GM19240 (cell line): Measurements from ENCODE around the gene PTTG1.

Source experiments
- DNase-seq: peaks from one replicate; pipeline ENCODE4 v3.0.0; 2011; ENCODE audit warnings: low spot score; ENCODE audit not compliant: insufficient read length

The PTTG1 gene

DNA sequence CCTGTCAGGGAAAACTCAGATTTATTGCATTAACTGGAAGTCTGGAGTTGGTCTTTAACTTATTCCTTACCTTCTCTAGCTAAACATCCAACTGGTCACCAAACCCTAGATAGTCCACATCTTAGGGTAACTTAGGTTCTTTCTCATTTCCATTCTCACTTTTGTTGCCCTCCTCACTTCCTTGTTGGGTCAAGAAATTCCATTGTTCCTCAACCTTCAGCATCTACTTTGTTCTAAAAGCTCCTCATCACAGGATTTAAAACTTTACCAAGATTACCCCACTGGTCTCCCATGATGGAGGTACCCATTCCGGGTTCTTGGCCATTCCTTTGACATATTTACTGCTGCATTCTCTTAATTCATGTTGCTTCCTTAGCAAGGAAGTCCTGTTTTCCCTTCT, 32.1 kb downstream of the PTTG1 start:
- no peak for DNase-seq

DNA sequence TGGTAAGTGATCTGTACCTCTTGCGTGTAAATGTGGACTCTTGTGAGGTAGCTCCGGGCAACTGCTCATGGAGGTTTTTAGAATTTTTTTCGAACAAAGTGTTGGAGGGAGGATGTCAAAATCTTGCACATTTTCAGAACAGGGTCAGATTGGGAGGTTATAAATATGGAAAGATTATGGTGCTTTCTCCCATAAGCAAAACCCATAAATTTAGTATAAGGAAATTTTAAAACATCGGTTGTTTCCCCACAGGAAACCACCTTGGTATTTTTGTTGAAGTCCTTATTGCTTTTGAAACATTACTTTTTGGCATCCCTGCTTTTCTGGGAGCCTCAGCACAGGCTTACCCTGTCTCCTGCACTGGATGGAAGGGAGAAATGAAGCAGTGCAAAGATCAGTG, 33.9 kb downstream of the PTTG1 start:
- DNase-seq: no peak

DNA sequence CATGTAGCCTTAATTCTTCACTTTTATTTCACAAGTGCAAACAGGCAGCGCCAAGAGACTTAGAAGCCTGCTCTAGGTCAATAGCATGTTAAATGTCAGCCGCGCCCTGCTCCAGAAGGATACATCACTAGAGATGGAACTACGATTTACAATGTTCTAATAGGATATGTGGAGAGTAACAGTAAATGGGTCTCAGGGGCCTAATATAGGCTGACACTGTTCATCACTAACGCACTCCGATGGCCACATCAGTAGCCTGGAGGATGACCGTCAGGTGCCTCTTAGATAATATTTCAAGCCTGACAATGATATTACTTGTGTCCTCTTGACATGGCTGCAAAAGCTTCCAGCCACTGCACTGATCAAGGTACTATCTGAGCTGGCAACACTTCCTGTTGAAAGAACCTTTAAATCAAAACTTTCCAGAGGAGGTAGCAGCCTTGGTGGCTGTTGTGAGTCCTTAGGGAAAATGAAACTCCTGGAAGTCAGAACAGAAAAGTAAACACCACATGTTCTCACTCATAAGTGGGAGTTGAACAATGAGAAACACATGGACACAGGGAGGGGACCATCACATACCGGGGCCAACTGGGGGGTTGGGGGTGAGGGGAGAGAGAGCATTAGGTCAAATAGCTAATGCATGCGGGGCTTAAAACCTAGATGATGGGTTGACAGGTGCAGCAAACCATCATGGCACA, 35.0 kb downstream of the PTTG1 start:
- DNase-seq: no peak

DNA sequence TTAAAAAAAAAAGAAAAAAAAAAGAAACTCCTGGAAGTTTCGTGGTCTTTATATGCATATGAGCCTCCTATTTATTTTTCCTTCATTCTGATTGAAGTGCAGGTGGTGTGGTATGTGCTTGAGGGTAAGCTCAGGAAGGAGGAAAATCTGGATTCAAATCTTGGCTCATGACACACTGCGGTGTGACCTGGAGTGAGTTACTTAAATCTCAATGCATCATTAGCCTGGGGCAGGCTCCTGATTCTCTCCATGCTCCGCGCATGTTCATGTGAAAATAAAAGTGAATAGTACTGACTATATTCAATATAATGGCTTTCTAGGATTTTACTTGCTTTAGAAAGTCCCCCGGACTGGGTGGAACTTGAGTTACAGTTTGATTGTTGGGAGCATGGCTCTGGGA, 35.6 kb downstream of the PTTG1 start:
- DNase-seq: no peak

DNA sequence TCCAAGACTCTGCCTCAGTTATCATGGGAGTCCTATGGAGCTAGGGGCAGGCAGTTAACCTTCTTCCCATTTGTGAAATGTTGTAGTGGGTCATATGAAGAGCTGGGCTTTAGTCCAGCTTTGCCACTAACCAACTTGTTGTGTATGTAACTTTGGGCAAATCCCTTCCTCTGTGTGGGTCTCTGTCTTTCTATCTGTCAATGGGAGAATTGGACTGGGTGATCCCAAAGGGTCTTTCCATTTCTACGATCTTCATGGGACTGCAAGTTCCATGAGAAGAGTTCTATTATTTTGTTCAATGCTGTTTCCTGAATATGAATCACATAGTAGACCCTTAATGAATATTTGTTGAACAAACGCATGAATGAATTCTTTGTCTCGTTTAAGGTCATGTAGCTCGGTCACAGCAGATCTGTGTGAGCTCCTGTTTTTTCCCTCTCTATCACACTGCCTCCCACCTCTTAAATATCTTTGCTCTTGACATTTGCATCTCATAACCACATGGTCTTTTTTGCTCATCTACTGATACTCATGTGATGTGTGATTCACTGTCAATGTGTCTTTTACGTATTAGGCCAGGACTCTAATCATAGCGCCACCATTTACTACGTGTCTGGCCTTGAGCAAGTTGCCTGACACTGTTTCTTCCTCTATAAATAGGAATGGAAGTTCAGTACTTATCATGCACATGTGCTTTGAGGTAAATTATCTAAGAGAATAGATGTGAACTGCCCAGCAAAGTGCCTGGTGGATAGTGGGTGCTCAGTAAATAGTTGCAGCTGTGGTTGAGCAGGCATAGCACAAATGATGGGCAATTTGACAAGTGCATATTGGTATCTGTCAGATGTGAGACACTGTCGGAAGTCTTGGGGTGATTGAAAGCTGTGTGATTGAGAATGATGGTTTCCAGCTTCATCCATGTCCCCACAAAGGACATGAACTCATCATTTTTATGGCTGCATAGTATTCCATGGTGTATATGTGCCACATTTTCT, 37.4 kb downstream of the PTTG1 start:
- DNase-seq: no peak

DNA sequence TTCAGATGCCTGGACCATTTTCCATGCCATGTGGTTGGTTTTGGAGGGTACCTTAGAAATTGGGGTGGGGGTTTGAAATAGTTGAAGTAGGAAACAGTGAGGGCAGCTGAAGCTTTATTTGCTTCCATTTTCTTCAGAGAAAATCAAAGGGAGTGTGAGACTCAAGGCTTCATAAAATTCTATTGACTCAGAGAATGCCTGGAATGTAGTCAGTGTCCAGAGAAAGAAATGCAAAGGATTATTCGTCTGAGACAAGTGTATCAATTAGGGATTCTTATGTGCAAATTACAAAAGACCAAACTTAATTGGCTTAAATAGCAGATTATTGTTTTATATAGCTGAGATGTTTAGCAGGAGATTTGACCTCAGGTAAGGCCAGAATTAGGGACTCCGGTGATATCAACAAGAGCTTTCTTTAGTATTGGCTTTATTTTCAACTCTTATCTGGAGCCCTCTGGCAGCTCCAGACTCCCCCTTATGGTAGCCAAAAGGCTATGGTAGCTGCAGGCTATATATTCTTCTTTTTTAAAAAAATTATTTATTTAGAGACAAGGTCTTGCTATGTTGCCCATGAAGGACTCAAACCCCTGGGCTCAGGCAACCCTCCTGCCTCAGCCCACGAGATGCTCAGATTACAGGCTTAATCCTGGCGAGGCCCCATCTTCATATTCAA, 38.9 kb downstream of the PTTG1 start:
- no peak for DNase-seq

DNA sequence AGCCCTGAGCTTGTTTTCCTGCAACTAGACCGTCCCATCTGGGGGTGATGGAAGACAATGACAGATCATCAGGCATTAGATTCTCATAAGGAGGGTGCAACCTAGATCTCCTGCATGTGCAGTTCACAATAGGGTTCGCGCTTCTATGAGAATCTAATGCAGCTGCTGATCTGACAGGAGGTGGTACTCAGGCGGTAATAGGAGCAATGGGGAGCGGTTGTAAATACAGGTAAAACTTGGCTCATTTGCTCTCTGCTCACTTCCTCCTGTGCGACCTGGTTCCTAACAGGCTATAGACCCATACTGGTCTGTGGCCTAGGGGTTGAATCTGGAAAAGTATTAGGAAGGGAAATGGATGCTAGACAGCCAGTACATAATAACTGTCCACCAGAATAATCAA, 39.7 kb downstream of the PTTG1 start:
- DNase-seq: no peak

DNA sequence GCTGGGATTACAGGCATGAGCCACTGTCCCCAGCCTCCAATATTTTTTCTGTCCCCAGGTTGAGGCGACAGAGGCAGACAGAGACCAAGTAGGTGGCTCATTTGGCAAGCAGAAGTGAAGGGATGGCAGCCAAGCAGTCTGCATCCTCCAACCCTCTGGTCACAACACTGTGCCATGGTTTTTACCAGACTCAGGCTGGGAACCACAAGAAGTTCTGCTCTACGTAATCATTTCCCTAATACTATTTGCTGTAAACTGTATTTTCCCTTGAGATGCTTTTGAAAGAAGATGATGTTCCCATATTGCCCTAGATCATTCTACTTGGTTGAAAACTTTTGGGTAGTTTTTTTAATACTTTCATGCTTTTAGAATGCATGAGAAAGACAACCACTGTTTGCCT, 40.5 kb downstream of the PTTG1 start:
- no peak for DNase-seq

DNA sequence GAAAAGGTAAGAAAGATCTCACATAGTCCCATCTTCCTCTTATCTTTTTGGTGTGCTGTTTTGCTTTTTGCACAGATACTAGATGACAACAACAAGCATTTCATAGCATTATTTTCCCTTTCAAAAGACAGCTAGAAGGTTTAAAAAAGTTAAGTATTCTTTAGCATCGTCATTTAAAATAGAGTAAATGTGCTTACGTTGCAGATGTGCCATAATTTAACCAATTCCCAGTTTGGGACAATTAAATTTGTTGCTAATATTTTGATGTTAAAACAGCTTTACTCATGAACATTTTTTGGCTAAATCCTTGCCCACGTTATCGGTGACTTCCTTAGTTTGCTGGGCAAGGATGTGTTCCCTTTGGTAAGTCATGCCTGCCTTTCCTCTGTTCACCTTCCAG, 41.6 kb downstream of the PTTG1 start:
- no peak for DNase-seq

DNA sequence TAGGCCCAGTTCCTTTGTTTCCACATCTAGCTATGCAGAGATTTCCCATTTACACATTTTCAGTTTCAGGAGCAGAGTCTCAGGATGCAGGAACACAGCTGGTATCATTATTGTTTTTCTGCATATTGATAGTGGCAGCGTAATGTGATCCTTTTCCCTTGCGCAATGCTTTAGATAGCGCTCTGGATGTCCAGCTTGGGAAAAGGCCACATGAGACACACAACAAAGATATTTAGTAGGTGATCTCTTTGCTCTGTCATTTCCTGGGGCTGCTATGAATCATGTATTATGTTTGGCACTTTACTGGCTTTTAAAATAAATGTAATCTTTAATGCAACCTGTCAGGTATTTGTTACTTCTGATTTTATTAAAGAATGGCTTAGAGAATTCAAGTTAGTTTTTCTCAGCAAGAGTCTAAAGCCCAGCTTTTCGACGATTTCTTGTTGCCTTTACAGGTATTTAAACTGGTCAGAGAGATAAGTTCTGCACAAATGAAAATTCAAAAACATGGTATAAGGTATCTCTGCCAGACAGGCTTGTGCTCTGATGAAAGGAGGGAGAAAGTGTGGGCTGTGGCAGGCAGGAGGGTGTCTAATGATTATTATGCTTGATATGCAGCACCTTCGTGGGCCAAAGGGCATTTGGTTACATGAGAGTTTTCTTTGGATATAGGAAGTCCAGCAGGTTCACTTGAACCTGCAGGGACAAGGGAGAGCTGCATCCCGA, 42.2 kb downstream of the PTTG1 start:
- no peak for DNase-seq

DNA sequence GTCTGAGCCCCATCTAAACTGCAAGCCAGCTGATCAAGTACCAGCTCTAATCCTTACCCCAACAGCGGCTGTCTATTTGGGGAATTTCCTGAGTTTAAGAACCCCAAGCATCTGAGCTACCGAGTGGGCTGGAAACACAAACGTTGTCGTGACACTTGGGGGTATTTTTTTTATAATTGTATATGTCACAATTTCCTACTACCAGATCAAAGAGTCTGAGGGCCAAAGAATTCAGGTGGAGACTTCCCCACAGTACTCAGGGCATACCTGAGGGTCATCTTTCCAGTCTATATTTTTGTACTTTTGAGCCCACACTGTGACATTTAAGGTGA, 42.8 kb downstream of the PTTG1 start:
- no peak for DNase-seq

DNA sequence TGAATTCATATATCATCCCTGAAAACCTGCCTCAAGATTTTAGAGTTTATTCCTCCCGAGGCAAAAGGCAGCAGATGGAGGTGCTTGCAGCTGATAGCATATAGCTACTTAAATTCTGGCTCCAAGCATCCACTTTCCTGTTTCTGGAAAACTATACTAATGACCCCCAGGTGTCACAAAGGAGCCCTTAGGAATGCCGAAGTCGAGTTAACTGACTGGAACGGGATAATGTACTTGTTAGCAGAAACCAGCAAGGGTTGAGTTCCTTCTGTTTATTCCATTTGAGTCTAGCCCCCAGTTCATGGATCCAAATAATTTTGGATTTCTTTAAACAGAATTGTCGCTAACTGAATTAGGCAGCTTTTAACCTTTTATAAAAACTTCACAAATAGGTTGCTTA, 44.5 kb downstream of the PTTG1 start:
- DNase-seq: no peak

DNA sequence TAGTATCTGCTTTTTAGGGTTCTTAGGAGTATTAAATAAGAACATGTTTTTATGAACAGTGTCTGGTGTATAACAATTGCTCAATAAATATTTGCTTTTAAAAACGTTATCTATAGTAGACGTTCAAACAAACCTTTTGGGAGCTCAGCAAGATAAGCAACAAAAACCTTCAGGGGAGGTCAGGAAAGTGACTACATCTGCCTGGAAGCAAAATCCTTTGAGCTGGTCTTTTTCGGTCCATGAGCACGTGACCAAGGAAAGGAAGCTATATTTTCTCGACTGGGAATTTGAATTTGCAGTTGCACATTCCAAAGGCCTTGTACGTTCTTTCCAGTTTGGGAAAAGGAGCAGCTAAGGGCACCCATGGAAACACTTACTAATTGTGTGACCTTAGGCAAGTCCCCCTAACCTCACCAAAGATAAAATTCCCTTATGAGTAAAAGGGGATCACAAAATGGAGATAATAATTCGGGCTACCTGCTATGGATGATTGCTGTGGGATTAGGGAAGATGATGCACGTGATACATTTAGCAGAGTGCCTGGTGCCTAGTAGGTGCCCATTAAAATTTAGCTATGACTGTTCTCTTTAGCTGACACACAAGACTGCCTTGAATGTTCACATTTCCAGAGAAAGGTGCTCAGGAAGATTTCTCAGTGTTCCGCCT, 45.4 kb downstream of the PTTG1 start:
- no peak for DNase-seq

DNA sequence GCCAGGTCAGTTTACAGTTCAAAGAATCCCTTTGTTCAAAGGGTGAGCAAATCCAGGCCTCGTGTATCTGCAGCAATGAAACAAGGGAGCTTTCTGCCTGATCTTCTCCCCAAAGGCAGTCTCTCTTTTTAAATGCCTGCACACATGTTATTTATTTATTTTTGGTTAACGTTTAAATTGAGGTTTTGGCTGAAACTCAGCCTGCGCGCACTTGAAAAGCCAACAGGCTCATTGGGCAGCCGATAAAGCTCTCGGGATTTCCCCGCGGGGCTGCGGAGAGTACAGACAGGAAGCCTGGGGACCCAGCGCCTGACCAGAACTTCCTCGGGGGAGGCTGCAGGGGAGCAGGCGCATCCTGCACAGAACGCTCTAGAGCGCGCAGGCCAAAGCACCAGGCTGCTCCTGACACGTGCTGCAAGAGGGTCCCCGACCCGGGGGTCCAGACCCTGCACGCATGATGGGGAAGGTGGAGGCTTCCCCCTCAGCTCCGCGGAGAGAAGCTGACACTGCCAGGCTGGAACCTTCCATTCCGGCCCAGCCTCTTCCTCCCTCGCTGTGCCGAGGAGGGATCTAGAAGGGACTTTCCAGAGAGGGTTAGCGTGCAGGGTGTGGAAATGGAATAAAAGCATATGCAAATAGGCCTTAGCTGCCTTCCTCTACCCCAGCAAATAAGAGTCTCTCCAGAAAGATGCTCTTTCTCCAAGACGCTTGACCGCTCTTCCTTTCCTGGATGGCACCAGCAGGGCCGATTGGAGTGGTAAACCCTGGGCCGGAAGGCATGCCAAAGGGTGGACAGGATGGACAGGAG, 46.1 kb downstream of the PTTG1 start:
- DNase-seq: peak; percentile 50

DNA sequence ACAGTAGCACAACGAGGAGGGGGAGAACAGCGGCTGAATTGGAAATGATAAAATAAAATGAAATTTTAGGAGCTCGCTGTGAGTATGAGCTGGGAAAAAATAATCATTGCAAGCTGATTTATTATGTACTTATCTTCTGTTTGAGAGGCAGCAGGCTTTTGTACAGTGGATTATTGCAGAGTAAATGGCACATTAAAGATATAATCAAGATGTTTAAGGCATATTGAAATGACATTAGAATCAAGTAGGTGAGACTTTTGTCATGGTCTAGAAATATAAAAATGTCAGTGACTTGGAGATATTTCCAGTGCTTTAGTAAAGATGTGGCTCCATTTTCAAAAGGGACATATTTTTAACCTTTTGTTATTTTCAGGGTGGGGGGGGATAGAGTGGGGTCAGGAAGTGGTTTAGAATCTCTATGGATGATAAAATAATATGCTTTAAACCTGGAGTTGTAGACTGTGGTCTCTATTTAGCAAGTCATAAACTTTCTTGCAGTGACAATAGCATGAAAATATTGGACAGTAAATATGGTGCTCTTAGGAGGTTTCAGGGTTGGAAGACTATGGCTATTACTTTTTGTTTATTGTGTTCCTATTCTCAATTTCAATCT, 46.8 kb downstream of the PTTG1 start:
- no peak for DNase-seq

DNA sequence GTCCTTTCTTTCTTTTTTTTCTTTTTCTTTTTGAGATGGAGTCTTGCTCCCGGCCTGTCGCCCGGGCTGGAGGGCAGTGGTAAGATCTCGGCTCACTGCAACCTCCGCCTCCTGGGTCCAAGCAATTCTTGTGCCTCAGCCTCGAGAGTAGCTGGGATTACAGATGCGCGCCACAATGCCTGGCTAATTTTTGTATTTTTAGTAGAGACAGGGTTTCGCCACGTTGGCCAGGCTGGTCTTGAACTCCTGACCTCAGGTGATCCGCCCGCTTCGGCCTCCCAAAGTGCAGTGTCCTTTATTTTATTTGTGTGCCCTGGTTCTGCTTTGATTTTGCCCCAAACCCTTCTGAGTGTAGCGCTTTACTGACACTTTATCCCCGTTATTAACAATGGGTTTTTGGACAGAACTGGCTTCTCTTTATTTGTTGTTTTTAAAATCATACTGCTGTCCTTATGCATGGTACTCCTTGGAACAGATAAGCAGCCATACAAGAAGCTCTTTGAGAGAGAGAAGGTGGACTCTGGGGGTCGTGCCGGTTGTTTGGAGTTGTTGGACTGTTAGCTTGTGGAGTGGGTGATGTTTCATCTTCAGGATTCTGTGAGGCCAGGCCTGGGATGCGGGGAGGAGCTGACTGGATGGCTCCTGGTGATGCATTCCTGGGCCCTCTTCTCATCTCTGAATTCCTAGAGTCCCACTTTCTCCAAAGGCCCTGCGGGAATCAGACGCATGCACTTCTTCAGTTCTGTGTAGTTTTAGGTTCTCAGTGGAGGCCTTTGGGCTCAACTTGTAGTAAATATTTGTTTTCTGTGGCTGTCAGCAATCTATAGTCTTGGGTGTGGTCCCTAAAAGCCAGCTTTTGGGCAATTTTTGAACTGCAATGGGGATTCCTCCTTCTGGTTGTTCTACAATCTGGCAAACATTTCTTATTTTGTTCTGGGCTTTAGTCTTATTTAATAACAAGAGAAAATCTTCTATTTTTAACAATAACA, 47.8 kb downstream of the PTTG1 start:
- DNase-seq: no peak

DNA sequence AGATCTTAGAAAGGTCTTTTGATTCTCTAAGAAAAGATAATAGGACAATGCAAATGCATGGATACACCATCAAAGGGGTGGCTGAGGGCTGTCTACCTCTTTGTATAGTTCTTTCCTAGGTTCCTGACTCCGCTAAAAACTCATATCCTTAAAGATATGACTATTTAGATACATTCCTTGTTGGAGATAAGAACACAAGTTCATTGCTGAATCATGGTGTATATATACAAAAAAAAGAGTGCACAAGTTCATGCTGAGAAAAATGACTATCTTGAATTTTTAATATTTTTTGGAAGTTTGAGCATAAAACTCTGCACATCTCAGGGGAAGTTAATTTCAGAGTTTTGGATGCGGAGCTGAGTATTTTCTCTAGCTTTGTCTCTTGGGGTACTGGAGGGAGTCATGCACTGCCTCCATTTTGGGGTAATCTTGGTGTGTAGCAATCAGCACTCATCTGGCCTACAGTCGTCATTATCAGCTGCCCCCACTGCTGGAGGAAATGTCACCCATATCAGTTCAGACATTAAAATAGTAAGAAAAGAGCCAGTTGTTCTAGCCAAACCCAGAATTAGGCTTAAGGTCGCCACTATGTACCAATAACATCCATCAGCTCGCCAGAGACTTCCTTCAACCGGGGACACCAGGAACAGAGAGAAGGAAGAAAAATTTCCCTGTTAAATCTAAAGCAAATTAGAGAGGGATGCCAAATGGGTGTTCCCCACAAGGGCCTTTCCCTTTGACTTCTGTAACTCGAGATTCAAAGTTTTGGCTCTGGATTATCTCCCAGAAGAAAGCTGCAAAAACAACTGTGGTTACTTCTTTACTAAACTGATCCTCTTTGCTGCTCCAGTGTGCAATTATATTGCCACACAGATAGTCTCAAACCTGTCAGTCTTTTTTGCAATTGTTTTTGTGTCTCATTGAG, 49.0 kb downstream of the PTTG1 start:
- DNase-seq: no peak

DNA sequence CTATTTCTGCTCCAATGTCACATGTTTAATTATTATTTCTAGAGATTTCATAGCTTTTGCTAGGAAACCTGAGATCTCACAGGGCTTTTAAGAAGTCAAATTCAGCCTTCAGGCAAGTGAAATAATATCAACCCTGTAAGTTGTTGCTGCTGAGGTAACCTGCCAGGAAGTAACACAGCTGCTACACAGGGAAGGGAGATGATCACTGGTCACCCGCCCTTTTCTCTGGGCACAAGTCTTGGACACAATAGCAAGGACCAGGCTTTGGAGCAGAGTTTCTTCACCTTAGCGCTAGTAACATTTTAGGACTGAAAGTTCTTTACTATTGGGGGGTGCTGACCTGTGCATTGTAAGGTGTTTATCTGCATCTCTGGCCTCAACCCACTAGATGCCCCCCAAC, 50.1 kb downstream of the PTTG1 start:
- no peak for DNase-seq
